CD4-positive, alpha-beta T cell (primary cell): ENCODE data around the gene HTN3. TPM values are rescaled to one million over a fixed set of nuclear protein-coding genes. Genes with fewer than 3 reads are reported as not detected.
"Not testable (repeated sequence)": the region's sequence is repeated elsewhere in the genome, so short reads cannot be mapped to it uniquely, and the experiment has no call there.

ENCODE experiments used
- ATAC-seq: fragments of 200-7000 bp; cut with Tn5 transposase; one replicate; pipeline ENCODE4 v1.10.0; 2022; ENCODE audit warnings: mild to moderate bottlenecking; ENCODE audit not compliant: poor library complexity
- CTCF ChIA-PET: fragments of 350-600 bp; sonication (Branson Sonifier 250); formaldehyde crosslinking; loops from one replicate; lab custom pipeline; 2021; ENCODE audit warnings: antibody characterized with exemption, inconsistent platforms; lab: Charles Lee
- POLR2A ChIA-PET: fragments of 350-600 bp; sonication (Branson Sonifier 250); formaldehyde crosslinking; loops from one replicate; lab custom pipeline; 2021; ENCODE audit warnings: antibody characterized with exemption, inconsistent platforms; lab: Charles Lee
- DNase-seq, 14 experiments: peaks; one replicate each; pipeline ENCODE4 v3.0.0-alpha.2; 2013 to 2020; ENCODE audit warnings: mixed read lengths in 2 of 14
- H3K27ac ChIP-seq, 2 donors: one replicate each; pipeline versions ENCODE4 v1.5.1 to v1.7.0; 2013; ENCODE audit warnings: low read length in 2 of 2, low read depth in 1 of 2, mild to moderate bottlenecking in 1 of 2
- H3K27me3 ChIP-seq, 2 experiments: 1 replicate in 1 of 2; 2 replicates in 1 of 2; pipeline versions ENCODE4 v1.6.1 to v1.7.0; 2013; ENCODE audit warnings: low read length in 2 of 2, control low read depth in 1 of 2, mild to moderate bottlenecking in 1 of 2, moderate library complexity in 1 of 2; ENCODE audit not compliant: insufficient read depth in 2 of 2, control insufficient read depth in 1 of 2
- H3K36me3 ChIP-seq: one replicate; pipeline ENCODE4 v1.6.1; 2013; ENCODE audit warnings: low read length, control low read depth; ENCODE audit not compliant: insufficient read depth
- H3K4me1 ChIP-seq: one replicate; pipeline ENCODE4 v1.6.1; 2013; ENCODE audit warnings: low read length, control low read depth; ENCODE audit not compliant: insufficient read depth
- H3K4me3 ChIP-seq: one replicate; pipeline ENCODE4 v1.5.1; 2013; ENCODE audit warnings: mild to moderate bottlenecking, low read length, moderate library complexity
- H3K9me3 ChIP-seq, 2 experiments: 1 replicate in 1 of 2; 2 replicates in 1 of 2; pipeline versions ENCODE4 v1.6.1 to v1.7.0; 2013; ENCODE audit warnings: low read length in 2 of 2, mild to moderate bottlenecking in 2 of 2, control low read depth in 1 of 2, moderate library complexity in 1 of 2; ENCODE audit not compliant: control insufficient read depth in 1 of 2, insufficient read depth in 1 of 2
- H3K27ac Mint-ChIP-seq: one replicate; pipeline ENCODE4 v1.8.0; 2020; ENCODE audit warnings: mixed read lengths
- H3K27me3 Mint-ChIP-seq: one replicate; pipeline ENCODE4 v1.8.0; 2021; ENCODE audit warnings: mixed read lengths
- H3K36me3 Mint-ChIP-seq: one replicate; pipeline ENCODE4 v1.8.0; 2021; ENCODE audit warnings: low read depth, mixed read lengths
- H3K4me1 Mint-ChIP-seq: one replicate; pipeline ENCODE4 v1.8.0; 2021; ENCODE audit warnings: low read depth, mixed read lengths
- H3K4me3 Mint-ChIP-seq: one replicate; pipeline ENCODE4 v1.8.0; 2020; ENCODE audit warnings: mild to moderate bottlenecking, mixed read lengths
- H3K9me3 Mint-ChIP-seq: one replicate; pipeline ENCODE4 v1.8.0; 2020; ENCODE audit warnings: mixed read lengths
- CTCF ChIP-seq: fragments of 200-600 bp; IDR thresholded peaks from one replicate; pipeline ENCODE4 v1.8.0; 2022; ENCODE audit warnings: antibody characterized with exemption, mild to moderate bottlenecking
- intact Hi-C, 2 experiments: fragments of 100-400 bp; cut with DNase I in 1 of 2; cut with micrococcal nuclease in 1 of 2; formaldehyde crosslinking; loops; one replicate each; pipeline versions ENCODE4 v1.15.1 to v1.9.0; 2023 to 2025; cut with DNase I, micrococcal nuclease
- polyA plus RNA-seq, 2 donors: library from polyadenylated mRNA; unstranded; fragments of 120-200 nt; gene quantifications; one replicate each; pipeline ENCODE4 v1.2.1, GENCODE V29; 2013
- total RNA-seq, 174 experiments: library from RNA in 2 of 174; stranded (reverse) in 2 of 174; gene quantifications; one replicate each; pipeline ENCODE4 v1.2.3 and lab custom pipeline; 2021 to 2026

HTN3 gene
- total RNA-seq (not detected), total RNA-seq (lab: John Stamatoyannopoulos, UW) (0 to 0.11 (median 0) reads per million in 172 experiments)
- polyA plus RNA-seq (2013, experiment 1 of 2): not detected
- not detected for polyA plus RNA-seq (2013, experiment 2 of 2)

- H3K27ac Mint-ChIP-seq, DNase-seq, H3K9me3 Mint-ChIP-seq, H3K9me3 ChIP-seq, H3K27me3 Mint-ChIP-seq, H3K36me3 Mint-ChIP-seq, H3K4me3 ChIP-seq, ATAC-seq, H3K4me1 Mint-ChIP-seq, H3K27ac ChIP-seq, H3K4me3 Mint-ChIP-seq, H3K36me3 ChIP-seq, POLR2A ChIA-PET, CTCF ChIA-PET, intact Hi-C loops, H3K27me3 ChIP-seq, H3K4me1 ChIP-seq: not testable (repeated sequence)
These were observed at the start of gene HTN3 for GRCh38 chr4:70028159-70028558. TSS of gene HTN3 (plus strand) at chr4:70028459. CDS start at chr4:70030741, 2,282 bp downstream.

GRCh38 chr4:69984030-69984443 lies 44.2 kb upstream of the HTN3 start:
- ChIA-PET CTCF (no interaction called here), POLR2A (no interaction called here)
- Histone ChIP-seq H3K4me3 (no peak overlapping the region), H3K9me3 (no peaks in the 10 kb centered on the region), H3K36me3 (no peaks in the 10 kb centered on the region), H3K27me3 (no peaks in the 10 kb centered on the region), H3K27ac (no peak overlapping the region), H3K4me1 (no peaks in the 10 kb centered on the region)
- Mint-ChIP-seq H3K27ac (no peak overlapping the region), H3K9me3 (no peaks in the 10 kb centered on the region), H3K27me3 (no peaks in the 10 kb centered on the region), H3K4me1 (no peaks in the 10 kb centered on the region), H3K36me3 (no peaks in the 10 kb centered on the region), H3K4me3 (no peak overlapping the region)
- intact Hi-C loops: no loop called here
- DNase-seq (no peak), ATAC-seq (no peak)
- no peak for TF ChIP-seq CTCF

- ATAC-seq: no peak
- H3K4me3 Mint-ChIP-seq: no peak overlapping the region
- H3K4me1 Mint-ChIP-seq: no peaks in the 10 kb centered on the region
- intact Hi-C loops: no loop called here
- POLR2A ChIA-PET: no interaction called here
- H3K9me3 ChIP-seq: no peaks in the 10 kb centered on the region
- no peak overlapping the region for H3K27ac Mint-ChIP-seq
- H3K27me3 ChIP-seq: no peaks in the 10 kb centered on the region
- H3K9me3 Mint-ChIP-seq: no peaks in the 10 kb centered on the region
- H3K36me3 Mint-ChIP-seq: no peaks in the 10 kb centered on the region
- H3K27ac ChIP-seq: no peak overlapping the region
- TF ChIP-seq CTCF: no peak
- no peaks in the 10 kb centered on the region for H3K36me3 ChIP-seq
- DNase-seq: no peak
- no peaks in the 10 kb centered on the region for H3K4me1 ChIP-seq
- H3K4me3 ChIP-seq: no peak overlapping the region
- no peaks in the 10 kb centered on the region for H3K27me3 Mint-ChIP-seq
- CTCF ChIA-PET: no interaction called here
These were observed 41.6 kb upstream of the HTN3 start for GRCh38 chr4:69986663-69987062.

GRCh38 chr4:69991016-69991415 lies 37.2 kb upstream of the HTN3 start:
- H3K36me3 ChIP-seq: no peaks in the 10 kb centered on the region
- H3K4me3 ChIP-seq: no peak overlapping the region
- Mint-ChIP-seq H3K27me3 (no peaks in the 10 kb centered on the region), H3K4me1 (no peaks in the 10 kb centered on the region), H3K27ac (no peak overlapping the region), H3K9me3 (no peaks in the 10 kb centered on the region), H3K4me3 (no peak overlapping the region), H3K36me3 (no peaks in the 10 kb centered on the region)
- POLR2A ChIA-PET: interaction anchor here (0.5 kb wide), 1 partner anchor 363 kb away, joined by 4 read pairs; no protein-coding TSS in a partner anchor
- ATAC-seq: no peak
- intact Hi-C loops: no loop called here
- DNase-seq: no peak
- H3K27me3 ChIP-seq: no peaks in the 10 kb centered on the region
- no peak for TF ChIP-seq CTCF
- no peaks in the 10 kb centered on the region for H3K4me1 ChIP-seq
- CTCF ChIA-PET: no interaction called here
- no peak overlapping the region for H3K27ac ChIP-seq
- no peaks in the 10 kb centered on the region for H3K9me3 ChIP-seq
